ENCODE results near the gene RNF220. TPM values are rescaled to one million over a fixed set of nuclear protein-coding genes. Genes with fewer than 3 reads are reported as not detected.

Gene RNF220
- polyA plus RNA-seq, 1 donor (not counting 4 experiments of a cell fraction or from before 2014, with no cell fraction given): 42.7 TPM

GRCh38 chr1:44436401-44437106 is 31.5 kb downstream of the RNF220 start:
- Histone ChIP-seq H3K9me3 (ENCODE audit: control insufficient read depth, low read depth, low read length) (no peaks in the 10 kb centered on the region), H3K4me2 (ENCODE audit: control insufficient read depth, extremely low read depth, insufficient read depth, low read depth, low read length) (no peak overlapping the region), H2AFZ (ENCODE audit: control insufficient read depth, low read length) (no peak overlapping the region), H4K20me1 (ENCODE audit: control insufficient read depth, extremely low read depth, insufficient read depth, low read length) (no peaks in the 10 kb centered on the region), H3K79me2 (ENCODE audit: control insufficient read depth, insufficient read depth, low read length) (no peaks in the 10 kb centered on the region), H3K9ac (ENCODE audit: control insufficient read depth, extremely low read depth, insufficient read depth, low read length) (no peak overlapping the region), H3K27me3 (ENCODE audit: control insufficient read depth, extremely low read depth, insufficient read depth, low read length) (no peaks in the 10 kb centered on the region), H3K9me1 (ENCODE audit: control insufficient read depth, extremely low read depth, insufficient read depth, low read length) (no peaks in the 10 kb centered on the region), H3K36me3 (ENCODE audit: control insufficient read depth in 2 of 2, extremely low read depth in 1 of 2, insufficient read depth in 2 of 2, low read length in 2 of 2) (no peaks in the 10 kb centered on the region), H3K27ac (ENCODE audit: control insufficient read depth, insufficient read depth, low read length) (no peak overlapping the region), H3K4me3 (ENCODE audit: control insufficient read depth in 2 of 3, extremely low read depth in 1 of 3, insufficient read depth in 2 of 3, low read depth in 1 of 3, low read length in 3 of 3) (no peak overlapping the region), H3K4me1 (ENCODE audit: control insufficient read depth, extremely low read depth, insufficient read depth, low read length) (no peaks in the 10 kb centered on the region)
- no peak for FAIRE-seq
- dilution Hi-C loops (cut with MboI; ENCODE audit: extremely low pct_ligation_motif_present, low sequenced_read_pairs): no loop called here
- no peak for TF ChIP-seq CTCF (optimal IDR thresholded peaks at IDR 0.05 in 1 of 3, IDR thresholded peaks at IDR 0.05 in 1 of 3, conservative IDR thresholded peaks at IDR 0.05 in 1 of 3; ENCODE audit: extremely low read depth in 1 of 3, insufficient read depth in 2 of 3, low read length in 3 of 3)
- TF ChIP-seq EZH2 (IDR thresholded peaks at IDR 0.05; ENCODE audit: low read length): no peak
- no peak for DNase-seq (ENCODE audit: low read depth, low spot score)

- Histone ChIP-seq H3K27ac (ENCODE audit: control insufficient read depth, insufficient read depth, low read length) (no peak overlapping the region), H3K79me2 (ENCODE audit: control insufficient read depth, insufficient read depth, low read length) (no peaks in the 10 kb centered on the region), H4K20me1 (ENCODE audit: control insufficient read depth, extremely low read depth, insufficient read depth, low read length) (no peaks in the 10 kb centered on the region), H3K9ac (ENCODE audit: control insufficient read depth, extremely low read depth, insufficient read depth, low read length) (no peak overlapping the region), H3K9me1 (ENCODE audit: control insufficient read depth, extremely low read depth, insufficient read depth, low read length) (no peaks in the 10 kb centered on the region), H3K27me3 (ENCODE audit: control insufficient read depth, extremely low read depth, insufficient read depth, low read length) (no peaks in the 10 kb centered on the region), H3K4me1 (ENCODE audit: control insufficient read depth, extremely low read depth, insufficient read depth, low read length) (no peaks in the 10 kb centered on the region), H3K4me2 (ENCODE audit: control insufficient read depth, extremely low read depth, insufficient read depth, low read depth, low read length) (no peak overlapping the region), H2AFZ (ENCODE audit: control insufficient read depth, low read length) (no peak overlapping the region), H3K36me3 (ENCODE audit: control insufficient read depth in 2 of 2, extremely low read depth in 1 of 2, insufficient read depth in 2 of 2, low read length in 2 of 2) (no peaks in the 10 kb centered on the region), H3K4me3 (ENCODE audit: control insufficient read depth in 2 of 3, extremely low read depth in 1 of 3, insufficient read depth in 2 of 3, low read depth in 1 of 3, low read length in 3 of 3) (no peak overlapping the region), H3K9me3 (ENCODE audit: control insufficient read depth, low read depth, low read length) (no peaks in the 10 kb centered on the region)
- FAIRE-seq: no peak
- TF ChIP-seq EZH2 (IDR thresholded peaks at IDR 0.05; ENCODE audit: low read length): no peak
- TF ChIP-seq CTCF (optimal IDR thresholded peaks at IDR 0.05 in 1 of 3, IDR thresholded peaks at IDR 0.05 in 1 of 3, conservative IDR thresholded peaks at IDR 0.05 in 1 of 3; ENCODE audit: extremely low read depth in 1 of 3, insufficient read depth in 2 of 3, low read length in 3 of 3): no peak
- DNase-seq (ENCODE audit: low read depth, low spot score): no peak
- dilution Hi-C loops (cut with MboI; ENCODE audit: extremely low pct_ligation_motif_present, low sequenced_read_pairs): no loop called here
Measured at GRCh38 chr1:44437107-44437716, 32.2 kb downstream of the RNF220 start.
